Body of pancreas (tissue), 2 donors: Measurements from ENCODE around the gene ACKR4. TPM values are rescaled to one million over a fixed set of nuclear protein-coding genes. Genes with fewer than 3 reads are reported as not detected.

Source experiments
- total RNA-seq, 2 donors: library from RNA; depleted of rRNA; stranded (reverse); fragments of >200 nt; gene quantifications; one replicate each; pipeline ENCODE4 v1.1.0, GENCODE V29; 2016

The ACKR4 gene
- total RNA-seq, 2 donors from 2014 or later = 1.3 to 2.0 TPM

Other genes starting within 250 kb of the ACKR4 start
- 10 to 100 TPM; 21.5 to 36.9 TPM for gene DNAJC13, start 179.8 kb upstream of the ACKR4 start, total RNA-seq
- 10 to 100 TPM; 28.8 to 52.1 TPM for gene ACAD11, start 62.5 kb downstream of the ACKR4 start, total RNA-seq
- 10 to 100 TPM; 85.6 to 99.2 TPM for gene UBA5, start 63.1 kb downstream of the ACKR4 start, total RNA-seq
- gene NPHP3, start 125.1 kb downstream of the ACKR4 start, total RNA-seq = 10 to 100 TPM; 31.3 to 31.9 TPM